RPMI7951 (cell line): ENCODE data around the gene CFAP57. TPM values are rescaled to one million over a fixed set of nuclear protein-coding genes. Genes with fewer than 3 reads are reported as not detected.

Experiments
- DNase-seq: peaks from one replicate; pipeline ENCODE4 v3.0.0-alpha.2; 2012; ENCODE audit warnings: low read depth
- total RNA-seq: library from RNA; depleted of rRNA; stranded (reverse); fragments of >200 nt; shearing (Covaris generic); gene quantifications from 2 replicates; pipeline ENCODE4 v1.2.3, GENCODE V29; 2014; rRNA removed

CFAP57 gene
- total RNA-seq, 1 experiment from 2014 or later: 0.48 TPM

- no peak for DNase-seq
These were observed 125.9 kb downstream of the CFAP57 start for GRCh38 chr1:43298055-43298454.

GRCh38 chr1:43299101-43299500 is 127.0 kb downstream of the CFAP57 start:
- no peak for DNase-seq

DNA sequence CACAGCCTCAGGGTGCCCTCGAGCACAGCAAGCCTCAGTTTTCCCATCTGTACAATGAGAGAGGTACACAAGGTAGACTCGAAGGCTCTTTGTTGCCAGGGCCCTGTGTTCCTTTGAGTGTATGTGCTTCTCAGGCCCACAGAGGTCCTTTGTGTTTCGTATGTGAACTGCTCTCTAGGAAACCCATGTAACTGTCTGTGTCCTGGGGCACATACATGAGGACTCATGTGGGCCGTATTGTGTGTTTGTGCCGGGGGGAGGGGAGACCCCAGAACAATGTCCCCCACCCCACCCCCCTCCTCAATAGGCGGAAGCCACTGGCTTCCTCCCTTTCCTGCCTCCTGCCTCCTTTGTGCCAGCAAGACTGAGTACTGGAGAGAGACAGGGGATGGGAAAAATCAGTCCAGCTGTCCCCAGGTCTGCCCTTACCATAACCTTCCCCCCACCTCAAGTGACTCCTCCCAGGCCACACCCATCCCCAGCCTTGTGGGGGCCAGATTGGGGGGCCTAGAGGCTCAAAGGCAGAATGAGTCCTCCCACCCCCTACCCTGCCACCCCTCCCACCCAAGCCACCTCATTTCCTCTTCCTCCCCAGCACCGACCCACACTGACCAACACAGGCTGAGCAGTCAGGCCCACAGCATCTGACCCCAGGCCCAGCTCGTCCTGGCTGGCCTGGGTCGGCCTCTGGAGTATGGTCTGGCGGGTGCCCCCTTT is 128.4 kb downstream of the CFAP57 start, which contains the start of gene TIE1:
Gene TIE1, plus strand, starts transcription at position 605 of the 717 bp plus-strand sequence. Its CDS starts 90 bp downstream, at position 695.
- DNase-seq: no peak

GRCh38 chr1:43302201-43302600 is 130.1 kb downstream of the CFAP57 start:
- no peak for DNase-seq

- DNase-seq: no peak
These were observed 130.8 kb downstream of the CFAP57 start for GRCh38 chr1:43302721-43303470.

DNA sequence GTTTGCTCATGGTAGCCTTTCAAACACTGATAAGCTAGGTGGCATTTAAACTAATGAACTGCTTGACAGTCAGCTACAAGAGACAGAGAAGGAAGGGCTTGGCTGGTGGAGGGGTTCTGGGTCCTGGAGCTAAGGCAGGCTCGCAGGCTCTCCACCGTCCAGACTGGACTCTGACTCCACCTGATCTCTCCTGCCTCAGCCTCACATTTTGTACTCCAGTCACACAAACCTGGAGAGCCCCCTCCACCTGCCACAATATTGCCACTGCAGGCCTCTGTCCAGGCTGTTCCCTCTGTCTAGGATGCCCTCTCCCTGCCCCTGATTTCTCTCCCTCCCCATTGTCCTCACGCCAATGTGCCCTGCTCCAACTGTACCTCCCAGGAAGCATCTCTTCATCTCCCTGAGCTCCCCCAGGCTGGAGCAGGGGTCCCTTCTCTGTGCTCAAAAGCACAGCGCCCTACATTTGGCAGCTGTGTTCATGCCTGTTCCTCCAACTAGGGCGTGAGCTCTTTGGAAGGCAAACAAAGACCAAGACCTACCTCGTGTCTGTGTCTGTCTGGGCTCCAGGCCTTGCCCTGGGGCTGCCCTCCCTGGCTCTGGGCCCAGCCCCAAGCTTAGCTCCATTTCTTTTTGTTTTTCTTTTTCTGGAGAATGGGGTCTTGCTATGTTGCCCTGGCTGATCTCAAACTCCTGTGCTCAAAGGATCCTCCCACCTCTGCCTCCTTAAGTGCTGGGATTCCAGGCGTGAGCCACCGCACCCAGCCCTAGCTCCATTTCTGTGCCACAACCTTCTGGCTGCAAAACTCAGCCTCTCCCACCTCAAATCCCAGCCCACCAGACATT is 131.6 kb downstream of the CFAP57 start:
- no peak for DNase-seq

Other genes with a start within 250 kb of the CFAP57 start
- gene SLC2A1, start 213.5 kb upstream of the CFAP57 start, total RNA-seq: 192 and 248 TPM in 2 replicates
- 175 and 197 TPM in 2 replicates for gene EBNA1BP2, start within 50 bp of the CFAP57 start, total RNA-seq
- gene TMEM125, start 97.7 kb downstream of the CFAP57 start, total RNA-seq: not detected in 2 replicates
- gene C1orf210, start 113.3 kb downstream of the CFAP57 start, total RNA-seq: not detected in 2 replicates
- gene TIE1, start 128.7 kb downstream of the CFAP57 start, total RNA-seq: 0.68 and 0.84 TPM in 2 replicates
- not detected in 2 replicates for gene MPL, start 165.5 kb downstream of the CFAP57 start, total RNA-seq
- 410 and 459 TPM in 2 replicates for gene CDC20, start 186.7 kb downstream of the CFAP57 start, total RNA-seq
- gene ELOVL1, start 195.7 kb downstream of the CFAP57 start, total RNA-seq: 105 and 147 TPM in 2 replicates
- gene MED8, start 217.5 kb downstream of the CFAP57 start, total RNA-seq: 79.4 and 81.3 TPM in 2 replicates
- 10.9 and 12.5 TPM in 2 replicates for gene SZT2, start 217.6 kb downstream of the CFAP57 start, total RNA-seq